GM12878 (cell line): ENCODE data around the gene MKNK1. TPM values are rescaled to one million over a fixed set of nuclear protein-coding genes. Genes with fewer than 3 reads are reported as not detected.

Experiments used
- ATF2 ChIP-seq: IDR thresholded peaks from 2 replicates; pipeline ENCODE4 v1.6.1; 2012; ENCODE audit warnings: low read length, inconsistent platforms
- CHD1 ChIP-seq: IDR thresholded peaks from 2 replicates; pipeline ENCODE4 v1.6.1; 2012; ENCODE audit warnings: low read depth, low read length, improper control_type of control experiment
- CUX1 ChIP-seq: IDR thresholded peaks from 2 replicates; pipeline ENCODE4 v1.6.1; 2012; ENCODE audit warnings: improper control_type of control experiment, low read depth, low read length; ENCODE audit not compliant: insufficient replicate concordance
- ESRRA ChIP-seq: IDR thresholded peaks from 2 replicates; pipeline ENCODE4 v1.6.1; 2012; ENCODE audit warnings: mild to moderate bottlenecking, low read length, improper control_type of control experiment
- ETV6 ChIP-seq, 2 experiments: fragments of 450-650 bp in 1 of 2; IDR thresholded peaks in 1 of 2; conservative IDR thresholded peaks in 1 of 2; 2 replicates each; pipeline ENCODE4 v1.6.1; 2014; ENCODE audit warnings: antibody characterized with exemption in 1 of 2, borderline replicate concordance in 1 of 2, low read depth in 1 of 2, mild to moderate bottlenecking in 1 of 2, moderate library complexity in 1 of 2
- FOXK2 ChIP-seq: fragments of 450-650 bp; IDR thresholded peaks from 2 replicates; pipeline ENCODE4 v1.6.1; 2017; ENCODE audit warnings: mild to moderate bottlenecking, moderate library complexity
- FOXM1 ChIP-seq: IDR thresholded peaks from 2 replicates; pipeline ENCODE4 v1.6.1; 2012; ENCODE audit warnings: low read depth, mild to moderate bottlenecking, inconsistent platforms, low read length, moderate library complexity
- GATAD2B ChIP-seq: fragments of 450-650 bp; conservative IDR thresholded peaks from 2 replicates; pipeline ENCODE4 v1.6.1; 2017; ENCODE audit warnings: low read depth, mild to moderate bottlenecking, moderate library complexity
- HCFC1 ChIP-seq: fragments of 150-350 bp; IDR thresholded peaks from 2 replicates; pipeline ENCODE4 v1.6.1; 2014; ENCODE audit warnings: low read length
- HDAC6 ChIP-seq: fragments of 200-600 bp; sonication (generic); IDR thresholded peaks from one replicate; pipeline ENCODE4 v1.8.0; 2017; ENCODE audit warnings: antibody characterized with exemption; ENCODE audit not compliant: unreplicated experiment
- MTA3 ChIP-seq: IDR thresholded peaks from 2 replicates; pipeline ENCODE4 v1.6.1; 2012; ENCODE audit warnings: low read length, inconsistent platforms, borderline replicate concordance
- PAX8 ChIP-seq: fragments of 450-650 bp; IDR thresholded peaks from 2 replicates; pipeline ENCODE4 v1.6.1; 2017; ENCODE audit warnings: mild to moderate bottlenecking, moderate library complexity
- RCOR1 ChIP-seq: conservative IDR thresholded peaks from 2 replicates; pipeline ENCODE4 v1.6.1; 2012; ENCODE audit warnings: low read depth, low read length, improper control_type of control experiment
- RUNX3 ChIP-seq: IDR thresholded peaks from 2 replicates; pipeline ENCODE4 v1.6.1; 2012; ENCODE audit warnings: low read length, inconsistent platforms
- SMAD1 ChIP-seq: fragments of 450-650 bp; IDR thresholded peaks from 2 replicates; pipeline ENCODE4 v1.6.1; 2018; ENCODE audit warnings: mild to moderate bottlenecking, low read depth; ENCODE audit not compliant: partially characterized antibody
- SUPT20H ChIP-seq: IDR thresholded peaks from 2 replicates; pipeline ENCODE4 v1.6.1; 2011; ENCODE audit warnings: low read depth, mild to moderate bottlenecking, low read length, moderate library complexity, borderline replicate concordance; ENCODE audit not compliant: control insufficient read depth
- TARDBP ChIP-seq: IDR thresholded peaks from 2 replicates; pipeline ENCODE4 v1.6.1; 2016; ENCODE audit warnings: borderline replicate concordance
- YY1 ChIP-seq: IDR thresholded peaks from 2 replicates; pipeline ENCODE4 v1.6.1; 2011; ENCODE audit warnings: low read depth, mild to moderate bottlenecking, low read length
- polyA plus RNA-seq, 11 experiments: library from polyadenylated mRNA; depleted of rRNA in 4 of 11; unstranded in 6 of 11; stranded (reverse) in 5 of 11; fragments of >200 nt; fragmentation: Nextera tagmentation in 4 of 11; fragmentation: Illumina TruSeq in 1 of 11; extraction: Ambion mirVana in 4 of 11; extraction: Trizol in 1 of 11; gene quantifications; 1 replicate in 1 of 11; 2 replicates in 10 of 11; pipeline versions ENCODE4 v1.2.1 to v1.2.3, GENCODE V29; 2011 to 2016; ENCODE audit warnings: inconsistent platforms in 2 of 11, missing spikeins in 2 of 11, low read depth in 1 of 11
- total RNA-seq, 4 experiments: library from RNA; depleted of rRNA in 3 of 4; stranded (reverse); fragments of >200 nt in 3 of 4; fragmentation: Illumina TruSeq in 1 of 4; extraction: Trizol in 1 of 4; gene quantifications; 2 replicates each; pipeline versions ENCODE4 v1.2.1 to v1.2.3, GENCODE V29; 2013 to 2021

The MKNK1 gene
- total and polyA plus RNA-seq, 10 of the 15 experiments (the other 5 are each of a cell fraction or from before 2014, with no cell fraction given) = 13.7 to 29.9 (median 26.5) TPM

- TF ChIP-seq TARDBP (no peak), ESRRA (no peak), FOXK2 (no peak), FOXM1 (no peak), ATF2 (no peak), CHD1 (no peak), MTA3 (no peak), HDAC6 (no peak), RUNX3 (no peak), RCOR1 (no peak), HCFC1 (no peak), GATAD2B (no peak), SUPT20H (no peak), ETV6 (conservative IDR thresholded peaks at IDR 0.05 in 1 of 2, IDR thresholded peaks at IDR 0.05 in 1 of 2; ENCODE audit: borderline replicate concordance in 1 of 2, low read depth in 1 of 2) (no peak), PAX8 (no peak), YY1 (no peak), SMAD1 (no peak), CUX1 (no peak)
Observed at GRCh38 chr1:46613661-46614603, 9.9 kb upstream of the MKNK1 start (continued).
